GM23338 (cell line): ENCODE data around the gene ARHGAP10. TPM values are rescaled to one million over a fixed set of nuclear protein-coding genes. Genes with fewer than 3 reads are reported as not detected.

ENCODE experiments used
- ATAC-seq: fragments of 200-7000 bp; cut with Tn5 transposase; 3 replicates; pipeline ENCODE4 v1.9.1; 2020
- DNase-seq: peaks from one replicate; pipeline ENCODE4 v3.0.0-alpha.2; 2015; ENCODE audit warnings: low spot score
- H2AFZ ChIP-seq: fragments of 200-600 bp; sonication (generic); 2 replicates; pipeline ENCODE4 v1.8.0; 2016; ENCODE audit warnings: antibody characterized with exemption, mild to moderate bottlenecking, moderate library complexity
- H3F3A ChIP-seq: fragments of 200-600 bp; sonication (generic); replicated peaks from 2 replicates; pipeline ENCODE4 v1.8.0; 2017; ENCODE audit warnings: antibody characterized with exemption, mixed run types, low read depth
- H3K27ac ChIP-seq: fragments of 200-600 bp; sonication (generic); 2 replicates; pipeline ENCODE4 v1.6.1; 2016; ENCODE audit warnings: low read depth
- H3K27me3 ChIP-seq: fragments of 200-600 bp; sonication (generic); 2 replicates; pipeline ENCODE4 v1.8.0; 2016; ENCODE audit warnings: mild to moderate bottlenecking, mixed run types, moderate library complexity; ENCODE audit not compliant: insufficient read depth
- H3K36me3 ChIP-seq: fragments of 200-600 bp; sonication (generic); 2 replicates; pipeline ENCODE4 v1.8.0; 2016; ENCODE audit warnings: mild to moderate bottlenecking; ENCODE audit not compliant: insufficient read depth
- H3K4me1 ChIP-seq: fragments of 200-600 bp; sonication (generic); 2 replicates; pipeline ENCODE4 v1.8.0; 2016; ENCODE audit warnings: mild to moderate bottlenecking, moderate library complexity; ENCODE audit not compliant: insufficient read depth
- H3K4me2 ChIP-seq: fragments of 200-600 bp; sonication (generic); 2 replicates; pipeline ENCODE4 v1.7.1; 2017; ENCODE audit warnings: mixed run types
- H3K4me3 ChIP-seq: fragments of 200-600 bp; sonication (generic); 2 replicates; pipeline ENCODE4 v1.6.1; 2016; ENCODE audit warnings: mixed run types
- H3K79me2 ChIP-seq: fragments of 200-600 bp; sonication (generic); replicated peaks from 2 replicates; pipeline ENCODE4 v1.8.0; 2017; ENCODE audit warnings: mild to moderate bottlenecking; ENCODE audit not compliant: insufficient read depth
- H3K9me2 ChIP-seq: fragments of 200-600 bp; sonication (generic); 2 replicates; pipeline ENCODE4 v1.8.0; 2017; ENCODE audit not compliant: insufficient read depth
- H4K20me1 ChIP-seq: fragments of 200-600 bp; sonication (generic); replicated peaks from 2 replicates; pipeline ENCODE4 v1.8.0; 2017; ENCODE audit warnings: mild to moderate bottlenecking; ENCODE audit not compliant: insufficient read depth
- H3K27ac Mint-ChIP-seq: 2 replicates; pipeline ENCODE4 v1.8.0; 2020; ENCODE audit warnings: inconsistent platforms, mild to moderate bottlenecking, moderate library complexity, mixed read lengths
- H3K27me3 Mint-ChIP-seq: 3 replicates; pipeline ENCODE4 v1.8.0; 2022; ENCODE audit warnings: low read depth, mild to moderate bottlenecking, moderate library complexity, mixed read lengths, inconsistent platforms; ENCODE audit not compliant: insufficient read depth, poor library complexity
- H3K36me3 Mint-ChIP-seq: 3 replicates; pipeline ENCODE4 v1.8.0; 2021; ENCODE audit warnings: low read depth, mild to moderate bottlenecking, inconsistent platforms, moderate library complexity, mixed read lengths
- H3K4me1 Mint-ChIP-seq: 3 replicates; pipeline ENCODE4 v1.8.0; 2020; ENCODE audit warnings: mild to moderate bottlenecking, inconsistent platforms, mixed read lengths
- H3K4me3 Mint-ChIP-seq: 3 replicates; pipeline ENCODE4 v1.8.0; 2021; ENCODE audit warnings: moderate library complexity, mild to moderate bottlenecking, inconsistent platforms, mixed read lengths
- H3K9me3 Mint-ChIP-seq: 3 replicates; pipeline ENCODE4 v1.8.0; 2020; ENCODE audit warnings: moderate library complexity, mild to moderate bottlenecking, inconsistent platforms, mixed read lengths
- CREB1 ChIP-seq: fragments of 250-450 bp; sonication (Bioruptor Pico); IDR thresholded peaks from 2 replicates; pipeline ENCODE4 v1.5.0; 2020; ENCODE audit warnings: low read depth, mild to moderate bottlenecking, moderate library complexity
- ETS1 ChIP-seq: IDR thresholded peaks from 2 replicates; pipeline ENCODE4 v1.6.1; 2016; ENCODE audit warnings: antibody characterized with exemption
- EZH2phosphoT487 ChIP-seq: fragments of 200-600 bp; sonication (generic); IDR thresholded peaks from one replicate; pipeline ENCODE4 v1.8.1; 2018; ENCODE audit warnings: antibody characterized with exemption; ENCODE audit not compliant: unreplicated experiment
- JUNB ChIP-seq: IDR thresholded peaks from one replicate; pipeline ENCODE4 v1.6.1; 2016; ENCODE audit warnings: antibody characterized with exemption; ENCODE audit not compliant: unreplicated experiment
- POLR2AphosphoS5 ChIP-seq: IDR thresholded peaks from 2 replicates; pipeline ENCODE4 v1.6.1; 2016; ENCODE audit warnings: antibody characterized with exemption, low read depth
- STAT1 ChIP-seq: IDR thresholded peaks from one replicate; pipeline ENCODE4 v1.6.1; 2016; ENCODE audit warnings: antibody characterized with exemption; ENCODE audit not compliant: unreplicated experiment
- ZNF114 ChIP-seq: fragments of 250-450 bp; sonication (Bioruptor Pico); IDR thresholded peaks from 2 replicates; pipeline ENCODE4 v1.5.0; 2020; ENCODE audit warnings: mild to moderate bottlenecking, moderate library complexity
- ZNF331 ChIP-seq: fragments of 250-450 bp; sonication (Bioruptor Pico); IDR thresholded peaks from 2 replicates; pipeline ENCODE4 v1.5.0; 2020; ENCODE audit warnings: low read depth, mild to moderate bottlenecking, moderate library complexity
- polyA plus RNA-seq: library from polyadenylated mRNA; unstranded; fragments of >200 nt; fragmentation: Nextera tagmentation; extraction: Ambion mirVana; gene quantifications from 2 replicates; pipeline ENCODE4 v1.2.1, GENCODE V29; 2016
- total RNA-seq: library from RNA; depleted of rRNA; stranded (reverse); fragments of >200 nt; shearing (Covaris generic); gene quantifications from 2 replicates; pipeline ENCODE4 v1.2.3, GENCODE V29; 2014

Gene ARHGAP10
- total and polyA plus RNA-seq, 2 experiments from 2014 or later = 5.1 to 6.3 TPM

GRCh38 chr4:147824316-147824715 lies 92.4 kb downstream of the ARHGAP10 start:
- peaks cover 6% of the 10 kb centered on the region for H3K27me3 Mint-ChIP-seq
- no peaks in the 10 kb centered on the region; the same call in 2 of the 3 replicates for H3K4me1 Mint-ChIP-seq
- H3K36me3 ChIP-seq = no peaks in the 10 kb centered on the region
- no peaks in the 10 kb centered on the region for H3K9me2 ChIP-seq
- no peaks in the 10 kb centered on the region for H3K9me3 Mint-ChIP-seq
- no peaks in the 10 kb centered on the region for H3K36me3 Mint-ChIP-seq
- H3K27ac Mint-ChIP-seq = no peak overlapping the region
- H3K4me2 ChIP-seq = no peak overlapping the region
- TF ChIP-seq ZNF331 (CRISPR knock-in tag) = no peak
- TF ChIP-seq JUNB = no peak
- TF ChIP-seq EZH2phosphoT487 = no peak
- no peak for TF ChIP-seq STAT1
- no peak for TF ChIP-seq CREB1
- no peaks in the 10 kb centered on the region for H3K27me3 ChIP-seq
- no peak overlapping the region for H2AFZ ChIP-seq
- DNase-seq (no peak), ATAC-seq (no peak)
- no peaks in the 10 kb centered on the region for H3K79me2 ChIP-seq
- no peak overlapping the region for H3K27ac ChIP-seq
- no peaks in the 10 kb centered on the region for H4K20me1 ChIP-seq
- no peaks in the 10 kb centered on the region for H3F3A ChIP-seq
- H3K4me3 ChIP-seq = no peak overlapping the region
- no peaks in the 10 kb centered on the region for H3K4me1 ChIP-seq
- no peak overlapping the region for H3K4me3 Mint-ChIP-seq

GRCh38 chr4:147824884-147825283 lies 93.0 kb downstream of the ARHGAP10 start:
- Mint-ChIP-seq H3K27me3 (peaks cover 4% of the 10 kb centered on the region), H3K4me1 (peaks cover 3% of the 10 kb centered on the region), H3K9me3 (no peaks in the 10 kb centered on the region), H3K27ac (no peak overlapping the region), H3K4me3 (no peak overlapping the region), H3K36me3 (no peaks in the 10 kb centered on the region)
- no peaks in the 10 kb centered on the region for H4K20me1 ChIP-seq
- no peaks in the 10 kb centered on the region for H3K27me3 ChIP-seq
- H3K36me3 ChIP-seq = no peaks in the 10 kb centered on the region
- H3K4me2 ChIP-seq = no peak overlapping the region
- H3F3A ChIP-seq = no peaks in the 10 kb centered on the region
- no peak overlapping the region for H2AFZ ChIP-seq
- H3K9me2 ChIP-seq = no peaks in the 10 kb centered on the region
- ATAC-seq (no peak), DNase-seq (no peak)
- no peaks in the 10 kb centered on the region for H3K79me2 ChIP-seq
- H3K27ac ChIP-seq = no peak overlapping the region
- no peak overlapping the region for H3K4me3 ChIP-seq
- no peak for TF ChIP-seq STAT1
- H3K4me1 ChIP-seq = 0 out of 2 replicates have a peak, but pooled peaks cover under 1% of the 10 kb centered on the region

GRCh38 chr4:147825451-147826287 lies 93.8 kb downstream of the ARHGAP10 start:
- Mint-ChIP-seq H3K36me3 (no peaks in the 10 kb centered on the region), H3K9me3 (no peaks in the 10 kb centered on the region), H3K27me3 (peaks cover 3% of the 10 kb centered on the region), H3K4me1 (peaks cover 6% of the 10 kb centered on the region), H3K4me3 (no peak overlapping the region), H3K27ac (no peak overlapping the region)
- H3K4me1 ChIP-seq = 0 out of 2 replicates have a peak, but pooled peaks cover 5% of the 10 kb centered on the region
- H3K36me3 ChIP-seq = no peaks in the 10 kb centered on the region
- H4K20me1 ChIP-seq = no peaks in the 10 kb centered on the region
- no peaks in the 10 kb centered on the region for H3K79me2 ChIP-seq
- no peak for TF ChIP-seq ZNF331 (CRISPR knock-in tag)
- no peak for TF ChIP-seq JUNB
- TF ChIP-seq ETS1 = no peak
- no peak for TF ChIP-seq ZNF114 (CRISPR knock-in tag)
- no peak for TF ChIP-seq POLR2AphosphoS5
- DNase-seq = no peak
- H3K27me3 ChIP-seq = no peaks in the 10 kb centered on the region
- H3K27ac ChIP-seq = no peak overlapping the region
- no peaks in the 10 kb centered on the region for H3K9me2 ChIP-seq
- no peaks in the 10 kb centered on the region for H3F3A ChIP-seq
- H2AFZ ChIP-seq = no peak overlapping the region
- ATAC-seq = no peak
- no peak overlapping the region for H3K4me2 ChIP-seq
- H3K4me3 ChIP-seq = no peak overlapping the region
